Measurements from ENCODE around the gene BICRAL. TPM values are rescaled to one million over a fixed set of nuclear protein-coding genes. Genes with fewer than 3 reads are reported as not detected.
"Not testable (repeated sequence)": the region's sequence is repeated elsewhere in the genome, so short reads cannot be mapped to it uniquely, and the experiment has no call there.

The BICRAL gene
- total RNA-seq: 10 to 100 TPM; 21.0 to 26.2 TPM

- TF ChIP-seq POLR2A (IDR thresholded peaks at IDR 0.05) (no peak), POLR2AphosphoS5 (IDR thresholded peaks at IDR 0.05) (peak; percentile 50)
- Histone ChIP-seq H3K27ac (peak within 1 kb of the TSS; percentile 98 to 100), H3K4me3 (peak within 1 kb of the TSS; percentile 67 to 98), H3K36me3 (no peaks in the 10 kb centered on the region), H3K9me3 (no peaks in the 10 kb centered on the region), H3K27me3 (replicated peaks; ENCODE audit: insufficient read depth) (no peaks in the 10 kb centered on the region), H3K4me1 (replicated peaks) (no peaks in the 10 kb centered on the region)
- intact Hi-C loops (cut with DNase I): loop anchor here (1.0 kb wide), 1 partner anchor 36 kb away; the partner anchor contains the start of gene TBCC
- WGBS: under 1% methylated on average over 65 of the region's 70 CpGs
- peak; percentile 59 for DNase-seq (ENCODE audit: low spot score)
These were observed at the start of gene BICRAL for GRCh38 chr6:42781796-42782688. BICRAL (plus strand) TSS chr6:42782052; CDS start chr6:42822023, 39,971 bp downstream.

- WGBS: 77% methylated on average over 13 of the region's 13 CpGs
- H3K9me3 ChIP-seq; H3K27ac ChIP-seq; H3K4me3 ChIP-seq; intact Hi-C loops (cut with DNase I); H3K36me3 ChIP-seq; DNase-seq (ENCODE audit: low spot score); H3K27me3 ChIP-seq (replicated peaks; ENCODE audit: insufficient read depth); H3K4me1 ChIP-seq (replicated peaks): not testable (repeated sequence)
These were observed 47.9 kb upstream of the BICRAL start for GRCh38 chr6:42733867-42734481.

- DNase-seq (ENCODE audit: low spot score): no peak
- TF ChIP-seq POLR2A (IDR thresholded peaks at IDR 0.05): no peak
- no peak for TF ChIP-seq CTCF (IDR thresholded peaks at IDR 0.05)
- no peak for TF ChIP-seq POLR2AphosphoS5 (IDR thresholded peaks at IDR 0.05)
- 93% methylated on average over 3 of the region's 3 CpGs for WGBS
- Histone ChIP-seq H3K4me1 (replicated peaks) (no peaks in the 10 kb centered on the region), H3K27ac (no peak overlapping the region), H3K4me3 (no peak overlapping the region), H3K9me3 (no peaks in the 10 kb centered on the region), H3K36me3 (no peaks in the 10 kb centered on the region), H3K27me3 (replicated peaks; ENCODE audit: insufficient read depth) (no peaks in the 10 kb centered on the region)
- intact Hi-C loops (cut with DNase I): no loop called here
These were observed 45.9 kb upstream of the BICRAL start for GRCh38 chr6:42735976-42736375.

GRCh38 chr6:42740725-42741124 lies 41.1 kb upstream of the BICRAL start:
- intact Hi-C loops (cut with DNase I): loop anchor here (10.0 kb wide), 1 partner anchor 84 kb away; no protein-coding TSS in a partner anchor
- TF ChIP-seq CTCF (IDR thresholded peaks at IDR 0.05) (no peak), POLR2AphosphoS5 (IDR thresholded peaks at IDR 0.05) (no peak), POLR2A (IDR thresholded peaks at IDR 0.05) (no peak)

GRCh38 chr6:42742116-42742894 lies 39.5 kb upstream of the BICRAL start:
- intact Hi-C loops (cut with DNase I): loop anchor here (10.0 kb wide), 1 partner anchor 82 kb away; no protein-coding TSS in a partner anchor
- H3K36me3 ChIP-seq: no peaks in the 10 kb centered on the region
- H3K27ac ChIP-seq: no peak overlapping the region
- H3K4me3 ChIP-seq: no peak overlapping the region
- TF ChIP-seq POLR2A (IDR thresholded peaks at IDR 0.05) (no peak), CTCF (IDR thresholded peaks at IDR 0.05) (no peak), POLR2AphosphoS5 (IDR thresholded peaks at IDR 0.05) (no peak)
- H3K27me3 ChIP-seq (replicated peaks; ENCODE audit: insufficient read depth): no peaks in the 10 kb centered on the region
- no peak for DNase-seq (ENCODE audit: low spot score)
- H3K4me1 ChIP-seq (replicated peaks): no peaks in the 10 kb centered on the region
- no peaks in the 10 kb centered on the region for H3K9me3 ChIP-seq
- WGBS: 59% methylated on average over 5 of the region's 5 CpGs

More at GRCh38 chr6:42740725-42741124, 41.1 kb upstream of the BICRAL start:
- Histone ChIP-seq H3K4me1 (replicated peaks) (no peaks in the 10 kb centered on the region), H3K27me3 (replicated peaks; ENCODE audit: insufficient read depth) (no peaks in the 10 kb centered on the region), H3K27ac (no peak overlapping the region), H3K9me3 (no peaks in the 10 kb centered on the region), H3K4me3 (no peak overlapping the region), H3K36me3 (no peaks in the 10 kb centered on the region)
- DNase-seq (ENCODE audit: low spot score): no peak
- 78% methylated on average over 3 of the region's 3 CpGs for WGBS

All from prostate gland (tissue), 2 donors.